ENCODE data around the gene ATP6V1C2.

Gene ATP6V1C2

DNA sequence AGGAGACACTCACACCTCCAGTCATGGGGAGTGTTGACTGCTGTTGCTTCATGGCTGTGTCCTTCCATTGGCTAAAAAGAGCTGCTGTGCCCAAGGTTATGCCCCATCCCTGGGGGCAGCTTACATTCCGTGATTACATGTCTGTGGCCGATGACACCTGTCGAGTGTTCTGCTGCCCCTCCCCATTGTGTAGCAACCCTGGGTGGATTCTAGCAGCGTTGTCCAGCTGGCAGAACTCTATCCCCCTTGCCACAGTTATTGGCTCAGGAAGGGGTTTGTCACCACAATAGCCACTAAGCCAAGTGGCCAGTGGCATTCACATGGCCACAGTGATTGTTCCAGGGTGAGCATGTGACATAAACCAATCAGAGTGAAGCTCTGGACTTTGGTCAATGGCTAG is 102.8 kb downstream of the ATP6V1C2 start:
- TF ChIP-seq, protein P1, sequence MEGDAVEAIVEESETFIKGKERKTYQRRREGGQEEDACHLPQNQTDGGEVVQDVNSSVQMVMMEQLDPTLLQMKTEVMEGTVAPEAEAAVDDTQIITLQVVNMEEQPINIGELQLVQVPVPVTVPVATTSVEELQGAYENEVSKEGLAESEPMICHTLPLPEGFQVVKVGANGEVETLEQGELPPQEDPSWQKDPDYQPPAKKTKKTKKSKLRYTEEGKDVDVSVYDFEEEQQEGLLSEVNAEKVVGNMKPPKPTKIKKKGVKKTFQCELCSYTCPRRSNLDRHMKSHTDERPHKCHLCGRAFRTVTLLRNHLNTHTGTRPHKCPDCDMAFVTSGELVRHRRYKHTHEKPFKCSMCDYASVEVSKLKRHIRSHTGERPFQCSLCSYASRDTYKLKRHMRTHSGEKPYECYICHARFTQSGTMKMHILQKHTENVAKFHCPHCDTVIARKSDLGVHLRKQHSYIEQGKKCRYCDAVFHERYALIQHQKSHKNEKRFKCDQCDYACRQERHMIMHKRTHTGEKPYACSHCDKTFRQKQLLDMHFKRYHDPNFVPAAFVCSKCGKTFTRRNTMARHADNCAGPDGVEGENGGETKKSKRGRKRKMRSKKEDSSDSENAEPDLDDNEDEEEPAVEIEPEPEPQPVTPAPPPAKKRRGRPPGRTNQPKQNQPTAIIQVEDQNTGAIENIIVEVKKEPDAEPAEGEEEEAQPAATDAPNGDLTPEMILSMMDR (IDR thresholded peaks at IDR 0.05; ENCODE audit: extremely low read depth, insufficient read depth, missing control alignments) = no peak
- in situ Hi-C loops (cut with MboI; ENCODE audit: low pct_unique_long_range_greater_than_20kb, low sequenced_read_pairs, unreplicated experiment) = no loop called here
- DNase-seq (ENCODE audit: low spot score) = no peak

- in situ Hi-C loops (cut with MboI; ENCODE audit: low pct_unique_long_range_greater_than_20kb, low sequenced_read_pairs, unreplicated experiment) = loop anchor here (25.0 kb wide), 2 partner anchors 611 to 761 kb away; no protein-coding TSS in a partner anchor
- TF ChIP-seq, protein P1 (IDR thresholded peaks at IDR 0.05; ENCODE audit: extremely low read depth, insufficient read depth, missing control alignments) = no peak
- no peak for DNase-seq (ENCODE audit: low spot score)
Measured at GRCh38 chr2:10826026-10826425, 104.6 kb downstream of the ATP6V1C2 start.

DNA sequence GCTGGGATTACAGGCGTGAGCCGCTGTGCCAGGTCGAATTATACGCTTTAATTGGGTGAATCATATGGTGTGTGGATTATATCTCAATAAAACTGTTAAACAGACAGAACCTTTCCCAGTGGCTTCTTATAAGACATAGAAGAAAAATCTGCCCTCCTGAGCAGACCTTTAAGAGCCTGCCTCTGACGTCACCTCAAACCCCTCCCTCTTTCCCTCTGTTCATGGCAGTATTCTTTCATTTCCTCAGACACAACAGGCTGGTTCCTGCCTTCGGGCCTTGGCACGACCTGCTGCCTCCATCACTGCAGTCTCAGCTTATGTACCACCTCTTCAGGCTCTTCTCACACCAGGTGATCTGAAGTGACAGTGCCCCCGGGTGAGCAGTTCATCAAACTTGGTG is 105.2 kb downstream of the ATP6V1C2 start:
- in situ Hi-C loops (cut with MboI; ENCODE audit: low pct_unique_long_range_greater_than_20kb, low sequenced_read_pairs, unreplicated experiment) = loop anchor here (25.0 kb wide), 2 partner anchors 611 to 761 kb away; no protein-coding TSS in a partner anchor
- TF ChIP-seq, protein P1 (IDR thresholded peaks at IDR 0.05; ENCODE audit: extremely low read depth, insufficient read depth, missing control alignments) = no peak
- no peak for DNase-seq (ENCODE audit: low spot score)

GRCh38 chr2:10828346-10828745 is 106.9 kb downstream of the ATP6V1C2 start:
- no peak for DNase-seq (ENCODE audit: low spot score)
- in situ Hi-C loops (cut with MboI; ENCODE audit: low pct_unique_long_range_greater_than_20kb, low sequenced_read_pairs, unreplicated experiment) = loop anchor here (25.0 kb wide), 2 partner anchors 609 to 759 kb away; no protein-coding TSS in a partner anchor

DNA sequence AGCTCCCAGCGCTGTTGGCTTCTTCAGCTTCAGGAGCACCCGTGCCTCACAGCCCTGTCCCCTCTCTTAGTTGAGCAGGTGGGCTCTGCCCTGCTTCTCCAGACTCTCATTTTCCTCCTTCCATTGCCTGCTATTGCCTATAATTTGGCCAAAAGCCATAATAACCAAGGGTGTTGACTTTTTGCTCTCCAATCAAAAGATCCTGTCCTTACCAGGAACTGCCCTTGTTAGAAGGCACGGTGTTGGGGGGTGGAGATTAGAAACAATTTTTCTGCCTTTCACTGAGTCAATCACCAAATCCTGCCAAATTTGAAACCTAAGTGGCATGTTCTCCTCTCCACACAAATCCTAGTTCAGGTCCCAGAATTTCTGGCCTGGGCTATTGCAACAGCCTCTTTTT is 107.9 kb downstream of the ATP6V1C2 start:
- in situ Hi-C loops (cut with MboI; ENCODE audit: low pct_unique_long_range_greater_than_20kb, low sequenced_read_pairs, unreplicated experiment) = loop anchor here (25.0 kb wide), 2 partner anchors 608 to 758 kb away; no protein-coding TSS in a partner anchor

More at GRCh38 chr2:10828346-10828745, 106.9 kb downstream of the ATP6V1C2 start:
- TF ChIP-seq, protein P1 (IDR thresholded peaks at IDR 0.05; ENCODE audit: extremely low read depth, insufficient read depth, missing control alignments) = no peak

DNA sequence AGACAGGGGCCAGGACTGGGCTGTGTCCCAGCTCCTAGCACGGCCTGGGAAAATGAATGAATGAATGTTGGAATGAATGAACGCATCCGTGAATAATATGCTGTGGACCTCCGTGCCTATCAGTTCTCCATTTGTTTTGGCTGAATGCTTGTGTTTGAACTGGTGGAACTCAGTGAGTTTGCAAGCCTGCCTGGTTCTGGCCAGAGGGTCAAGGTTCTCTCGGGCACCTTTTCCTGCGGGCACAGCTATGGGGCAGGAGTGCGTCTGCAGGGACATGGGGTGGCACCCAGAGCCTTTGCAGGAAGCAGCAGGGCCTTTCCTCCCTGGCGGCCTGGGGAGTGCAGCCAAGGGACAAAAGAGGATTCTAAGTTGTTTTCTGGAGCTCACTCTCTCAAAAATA is 108.8 kb downstream of the ATP6V1C2 start:
- TF ChIP-seq, protein P1 (IDR thresholded peaks at IDR 0.05; ENCODE audit: extremely low read depth, insufficient read depth, missing control alignments) = no peak
- in situ Hi-C loops (cut with MboI; ENCODE audit: low pct_unique_long_range_greater_than_20kb, low sequenced_read_pairs, unreplicated experiment) = loop anchor here (25.0 kb wide), 2 partner anchors 607 to 757 kb away; no protein-coding TSS in a partner anchor
- DNase-seq (ENCODE audit: low spot score) = no peak

More for the DNA sequence above, 107.9 kb downstream of the ATP6V1C2 start:
- TF ChIP-seq, protein P1 (IDR thresholded peaks at IDR 0.05; ENCODE audit: extremely low read depth, insufficient read depth, missing control alignments) = no peak
- DNase-seq (ENCODE audit: low spot score) = no peak
